ENCODE results near the gene SLC12A7. TPM values are rescaled to one million over a fixed set of nuclear protein-coding genes. Genes with fewer than 3 reads are reported as not detected.
"Not testable (repeated sequence)": the region's sequence is repeated elsewhere in the genome, so short reads cannot be mapped to it uniquely, and the experiment has no call there.

SLC12A7 gene
- total RNA-seq, 2 donors from 2014 or later, result 58.9 to 61.6 TPM

GRCh38 chr5:1159341-1159675 lies 47.4 kb upstream of the SLC12A7 start:
- WGBS, 2 experiments (ENCODE audit: insufficient coverage in 1 of 2, insufficient read length in 1 of 2), result 80 to 84% methylated on average over 6 to 11 of the region's 11 CpGs
- Mint-ChIP-seq H3K27me3 (ENCODE audit: insufficient read depth) (peaks cover 32% of the 10 kb centered on the region), H3K27ac (peak overlapping the region; percentile 88), H3K4me3 (peak overlapping the region; percentile 10), H3K36me3 (ENCODE audit: low read depth) (no peaks in the 10 kb centered on the region), H3K9me3 (no peaks in the 10 kb centered on the region), H3K4me1 (peaks cover 30% of the 10 kb centered on the region)
- Histone ChIP-seq H3K36me3 (ENCODE audit: control insufficient read depth, insufficient read depth, low read length) (no peaks in the 10 kb centered on the region), H3K4me1 (ENCODE audit: control insufficient read depth, insufficient read depth, low read length) (peaks cover 6% of the 10 kb centered on the region), H3K27ac (ENCODE audit: low read depth, low read length) (no peak overlapping the region), H3K9me3 (ENCODE audit: control insufficient read depth, low read length) (no peaks in the 10 kb centered on the region), H3K9ac (ENCODE audit: extremely low read depth, low read length, poor library complexity, severe bottlenecking) (no peak overlapping the region), H3K4me3 (ENCODE audit: low read length) (no peak overlapping the region), H3K27me3 (ENCODE audit: control insufficient read depth, insufficient read depth, low read length, poor library complexity, severe bottlenecking) (peaks cover 25% of the 10 kb centered on the region)
- TF ChIP-seq, protein P1, sequence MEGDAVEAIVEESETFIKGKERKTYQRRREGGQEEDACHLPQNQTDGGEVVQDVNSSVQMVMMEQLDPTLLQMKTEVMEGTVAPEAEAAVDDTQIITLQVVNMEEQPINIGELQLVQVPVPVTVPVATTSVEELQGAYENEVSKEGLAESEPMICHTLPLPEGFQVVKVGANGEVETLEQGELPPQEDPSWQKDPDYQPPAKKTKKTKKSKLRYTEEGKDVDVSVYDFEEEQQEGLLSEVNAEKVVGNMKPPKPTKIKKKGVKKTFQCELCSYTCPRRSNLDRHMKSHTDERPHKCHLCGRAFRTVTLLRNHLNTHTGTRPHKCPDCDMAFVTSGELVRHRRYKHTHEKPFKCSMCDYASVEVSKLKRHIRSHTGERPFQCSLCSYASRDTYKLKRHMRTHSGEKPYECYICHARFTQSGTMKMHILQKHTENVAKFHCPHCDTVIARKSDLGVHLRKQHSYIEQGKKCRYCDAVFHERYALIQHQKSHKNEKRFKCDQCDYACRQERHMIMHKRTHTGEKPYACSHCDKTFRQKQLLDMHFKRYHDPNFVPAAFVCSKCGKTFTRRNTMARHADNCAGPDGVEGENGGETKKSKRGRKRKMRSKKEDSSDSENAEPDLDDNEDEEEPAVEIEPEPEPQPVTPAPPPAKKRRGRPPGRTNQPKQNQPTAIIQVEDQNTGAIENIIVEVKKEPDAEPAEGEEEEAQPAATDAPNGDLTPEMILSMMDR (conservative IDR thresholded peaks at IDR 0.05), result no peak
- DNase-seq, result no peak

DNA sequence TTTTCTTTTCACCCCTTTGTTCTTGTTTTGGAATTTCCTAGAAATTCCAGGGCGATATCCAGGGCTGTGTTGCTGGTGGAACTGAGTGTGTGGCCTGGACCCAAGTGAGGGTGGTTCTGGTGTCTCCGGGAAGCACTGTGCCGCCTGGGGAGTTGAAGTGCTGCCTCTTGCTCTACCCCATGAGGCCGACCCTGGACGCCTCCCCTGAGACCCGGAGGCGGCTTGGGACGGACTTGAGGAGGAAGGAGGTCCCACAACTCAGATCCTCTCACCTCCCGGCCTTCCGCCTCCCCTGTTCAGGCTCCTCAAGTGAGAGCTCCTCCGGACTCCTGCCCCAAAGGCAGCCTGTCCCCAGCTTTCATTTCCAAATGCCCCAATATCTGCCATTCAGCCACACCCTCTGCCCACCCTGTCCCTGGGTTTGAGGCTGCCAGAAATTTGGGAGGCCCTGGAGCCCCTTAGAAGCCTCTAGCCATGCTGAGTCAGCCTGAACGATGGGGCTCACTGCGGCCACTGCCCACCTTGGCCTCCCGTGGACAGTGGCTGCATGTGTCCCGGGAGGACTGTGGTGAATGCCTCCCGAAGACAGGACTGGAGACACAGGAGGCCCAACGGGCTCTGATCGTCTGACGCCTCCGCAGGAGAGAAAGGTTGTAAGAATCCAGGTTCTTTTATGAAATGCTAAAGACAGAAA lies 46.9 kb upstream of the SLC12A7 start:
- Mint-ChIP-seq H3K9me3 (no peaks in the 10 kb centered on the region), H3K36me3 (ENCODE audit: low read depth) (no peaks in the 10 kb centered on the region), H3K27me3 (ENCODE audit: insufficient read depth) (peaks cover 37% of the 10 kb centered on the region), H3K27ac (peak overlapping the region; percentile 88), H3K4me1 (peaks cover 32% of the 10 kb centered on the region), H3K4me3 (peak overlapping the region; percentile 10)
- H3K9me3 ChIP-seq (ENCODE audit: control insufficient read depth, low read length), result no peaks in the 10 kb centered on the region
- peaks cover 31% of the 10 kb centered on the region for H3K27me3 ChIP-seq (ENCODE audit: control insufficient read depth, insufficient read depth, low read length, poor library complexity, severe bottlenecking)
- H3K4me1 ChIP-seq (ENCODE audit: control insufficient read depth, insufficient read depth, low read length), result peaks cover 6% of the 10 kb centered on the region
- TF ChIP-seq, protein P1 (conservative IDR thresholded peaks at IDR 0.05), result no peak
- no peak overlapping the region for H3K27ac ChIP-seq (ENCODE audit: low read depth, low read length)
- no peak overlapping the region for H3K4me3 ChIP-seq (ENCODE audit: low read length)
- DNase-seq, result no peak
- 84% methylated on average over 13 to 20 of the region's 20 CpGs for WGBS, 2 experiments (ENCODE audit: insufficient coverage in 1 of 2, insufficient read length in 1 of 2)
- H3K9ac ChIP-seq (ENCODE audit: extremely low read depth, low read length, poor library complexity, severe bottlenecking), result no peak overlapping the region
- no peaks in the 10 kb centered on the region for H3K36me3 ChIP-seq (ENCODE audit: control insufficient read depth, insufficient read depth, low read length)

GRCh38 chr5:1157461-1157986 lies 45.7 kb upstream of the SLC12A7 start:
- H3K9me3 Mint-ChIP-seq, DNase-seq: not testable (repeated sequence)
- peaks cover 40% of the 10 kb centered on the region for H3K27me3 Mint-ChIP-seq (ENCODE audit: insufficient read depth)

More at GRCh38 chr5:1157461-1157986, 45.7 kb upstream of the SLC12A7 start:
- 93% methylated on average over 2 of the region's 2 CpGs; no CpG with 5 or more reads in 1 of the 2 experiments for whole genome bisulfite sequencing, 2 experiments (ENCODE audit: insufficient coverage in 1 of 2, insufficient read length in 1 of 2)
- H3K9ac ChIP-seq (ENCODE audit: extremely low read depth, low read length, poor library complexity, severe bottlenecking); H3K36me3 ChIP-seq (ENCODE audit: control insufficient read depth, insufficient read depth, low read length); H3K9me3 ChIP-seq (ENCODE audit: control insufficient read depth, low read length); H3K27ac Mint-ChIP-seq; H3K36me3 Mint-ChIP-seq (ENCODE audit: low read depth); H3K27ac ChIP-seq (ENCODE audit: low read depth, low read length); H3K4me3 ChIP-seq (ENCODE audit: low read length): not testable (repeated sequence)
- H3K4me3 Mint-ChIP-seq, result peak overlapping the region; percentile 7
- H3K4me1 Mint-ChIP-seq, result peaks cover 34% of the 10 kb centered on the region
- H3K27me3 ChIP-seq (ENCODE audit: control insufficient read depth, insufficient read depth, low read length, poor library complexity, severe bottlenecking), result peaks cover 33% of the 10 kb centered on the region
- peaks cover 10% of the 10 kb centered on the region for H3K4me1 ChIP-seq (ENCODE audit: control insufficient read depth, insufficient read depth, low read length)

All from endodermal cell (in vitro differentiated cells).